ENCODE results near the gene PODXL.

PODXL gene

DNA sequence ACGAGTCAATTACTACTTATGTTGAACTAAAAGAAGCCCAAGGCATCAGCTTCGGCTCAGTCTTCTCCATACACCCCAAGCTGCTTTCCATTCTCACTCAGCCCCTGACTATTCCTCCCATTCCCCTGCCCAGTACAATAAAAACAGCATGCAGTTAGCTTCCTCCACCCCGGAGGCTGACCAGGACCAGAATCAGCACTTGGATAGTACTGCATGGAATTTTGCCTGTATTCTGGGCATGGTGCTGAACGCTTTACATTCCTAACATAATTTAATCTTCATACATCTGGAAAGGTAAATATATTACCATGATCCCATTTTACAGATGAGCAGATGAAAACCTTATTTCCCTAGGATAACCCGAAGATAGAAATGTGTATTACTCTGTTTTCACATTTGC lies 7.5 kb upstream of the PODXL start:
- no peak for DNase-seq

DNA sequence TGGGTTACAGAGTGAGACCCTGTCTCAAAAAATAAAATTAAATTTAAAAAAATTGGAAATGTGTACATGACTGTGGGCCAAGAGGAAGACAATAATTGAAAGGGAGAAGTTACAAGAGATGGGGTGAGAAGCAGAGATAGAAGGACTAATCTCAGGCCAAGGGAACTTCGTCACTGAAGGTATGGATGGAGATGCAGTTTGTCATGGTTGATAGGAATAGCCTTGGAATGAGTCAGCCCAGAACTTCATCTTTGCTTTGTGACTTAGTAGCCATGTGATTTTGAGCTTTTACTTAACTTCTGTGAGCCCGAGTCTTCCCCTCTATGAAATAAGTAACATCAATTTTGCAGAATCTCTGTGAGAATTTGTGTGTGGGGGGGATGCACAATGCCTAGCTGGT lies 6.5 kb upstream of the PODXL start:
- DNase-seq: no peak

DNA sequence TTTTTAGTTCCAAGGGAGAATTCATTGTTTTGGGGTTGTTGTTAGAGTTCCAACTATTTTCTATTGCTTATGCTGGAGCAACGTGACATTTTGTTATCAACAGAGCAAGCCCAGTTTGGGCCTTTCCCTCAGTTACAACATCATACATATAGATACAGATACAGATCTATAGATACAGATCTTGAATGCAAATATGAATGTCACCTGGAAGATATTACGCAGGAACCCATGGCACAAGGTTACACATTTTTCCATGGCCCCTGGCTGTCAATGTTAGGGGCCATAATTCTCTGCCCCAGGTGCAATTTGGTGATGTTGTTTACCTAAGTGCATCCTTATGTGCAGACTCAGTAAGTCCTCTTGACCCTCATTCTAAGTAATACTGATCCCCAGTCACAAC lies 3.6 kb upstream of the PODXL start:
- DNase-seq: no peak

DNA sequence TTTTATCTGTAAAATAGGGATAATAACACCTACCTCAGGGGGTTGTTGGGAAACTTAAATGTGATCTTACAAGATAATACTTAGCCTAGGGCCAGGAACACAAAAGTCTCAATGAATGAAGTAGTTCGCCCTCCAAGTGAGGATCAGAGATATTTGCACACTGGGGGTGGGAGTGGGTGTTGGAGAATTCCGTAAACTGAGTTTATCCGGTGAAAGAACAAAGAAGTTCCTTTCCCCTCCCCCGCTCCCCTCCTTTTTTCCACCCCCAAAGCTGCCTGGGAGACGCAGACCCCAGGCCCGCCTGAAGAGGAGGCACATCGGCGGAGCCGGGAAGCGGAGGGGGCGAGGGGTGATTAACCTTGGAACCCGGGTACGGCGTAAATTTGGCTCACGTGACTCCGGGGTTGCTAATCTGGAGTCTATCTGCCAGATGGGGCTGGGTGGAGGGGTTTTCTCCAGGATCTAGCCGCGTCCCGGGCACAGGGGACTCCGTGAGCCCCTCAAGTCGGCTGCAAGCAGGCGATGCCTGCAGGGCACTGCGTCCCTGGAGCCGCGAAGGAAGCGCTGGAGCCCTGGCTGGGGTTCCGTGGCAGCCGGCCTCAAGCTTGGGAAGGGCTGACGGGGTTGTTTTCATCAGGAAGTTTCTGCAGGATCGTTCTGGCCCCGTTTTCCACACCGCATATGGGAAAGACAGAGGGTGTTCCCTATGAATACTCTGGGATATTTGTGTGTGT lies 1.4 kb upstream of the PODXL start:
- no peak for DNase-seq

DNA sequence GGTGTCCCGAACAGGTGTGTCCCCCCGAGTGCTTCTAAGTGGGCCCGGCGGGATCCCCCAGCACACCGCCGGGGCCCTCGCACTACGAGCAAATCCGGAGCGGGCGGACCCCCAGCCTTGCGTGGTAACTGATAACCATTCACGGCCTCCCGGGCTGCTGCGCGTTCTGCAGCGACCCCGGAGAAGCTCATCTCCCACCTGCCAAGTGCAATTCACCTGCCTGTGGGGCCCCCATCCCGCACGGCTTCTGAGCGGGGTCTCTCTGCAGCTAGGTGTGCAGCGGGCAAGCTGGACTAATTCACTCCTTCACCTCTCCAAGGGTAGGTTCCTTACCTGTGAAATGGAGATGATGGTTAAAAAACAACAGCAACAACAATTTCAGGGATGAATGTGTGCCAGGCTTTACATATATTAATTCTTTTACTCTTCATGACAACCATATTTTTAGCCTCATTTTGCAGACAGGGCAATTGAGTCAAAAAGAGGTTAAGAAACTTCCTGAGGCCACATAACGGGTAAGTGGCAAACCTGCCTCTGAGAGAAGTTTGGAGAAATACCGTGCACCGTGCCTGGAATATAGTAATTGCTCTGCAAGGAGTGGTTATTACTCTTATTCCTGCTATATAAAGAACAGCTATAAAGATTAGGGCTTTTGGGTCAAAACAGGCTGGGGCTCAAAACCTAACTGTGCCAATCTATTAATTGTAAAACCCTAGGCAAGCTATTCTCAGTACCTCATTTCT lies 652 bp upstream of the PODXL start:
- no peak for DNase-seq

DNA sequence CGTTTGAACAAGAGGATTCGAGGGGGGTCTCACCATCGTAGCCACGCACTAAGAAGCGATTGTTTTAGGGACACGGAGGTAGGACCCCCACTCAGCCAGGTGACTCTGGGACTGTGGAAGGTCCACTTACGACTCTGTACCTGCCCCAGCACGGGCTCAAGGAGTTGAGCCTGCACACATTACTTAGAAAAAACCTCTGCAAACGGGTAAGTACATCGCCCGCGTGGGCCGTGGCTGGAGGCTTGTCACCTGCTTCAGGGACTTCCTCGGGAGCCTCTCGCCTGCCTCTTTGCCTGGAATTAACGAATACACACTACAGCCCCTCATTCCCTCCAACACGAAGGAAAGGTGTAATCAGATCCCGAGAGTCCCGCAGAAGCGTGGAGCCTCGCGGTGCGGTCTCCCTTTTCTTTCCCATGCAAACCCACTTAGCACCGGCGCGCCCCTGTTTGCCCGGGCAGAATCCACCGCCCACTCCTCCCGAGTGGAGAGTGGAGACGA lies 826 bp downstream of the PODXL start:
- DNase-seq: no peak

DNA sequence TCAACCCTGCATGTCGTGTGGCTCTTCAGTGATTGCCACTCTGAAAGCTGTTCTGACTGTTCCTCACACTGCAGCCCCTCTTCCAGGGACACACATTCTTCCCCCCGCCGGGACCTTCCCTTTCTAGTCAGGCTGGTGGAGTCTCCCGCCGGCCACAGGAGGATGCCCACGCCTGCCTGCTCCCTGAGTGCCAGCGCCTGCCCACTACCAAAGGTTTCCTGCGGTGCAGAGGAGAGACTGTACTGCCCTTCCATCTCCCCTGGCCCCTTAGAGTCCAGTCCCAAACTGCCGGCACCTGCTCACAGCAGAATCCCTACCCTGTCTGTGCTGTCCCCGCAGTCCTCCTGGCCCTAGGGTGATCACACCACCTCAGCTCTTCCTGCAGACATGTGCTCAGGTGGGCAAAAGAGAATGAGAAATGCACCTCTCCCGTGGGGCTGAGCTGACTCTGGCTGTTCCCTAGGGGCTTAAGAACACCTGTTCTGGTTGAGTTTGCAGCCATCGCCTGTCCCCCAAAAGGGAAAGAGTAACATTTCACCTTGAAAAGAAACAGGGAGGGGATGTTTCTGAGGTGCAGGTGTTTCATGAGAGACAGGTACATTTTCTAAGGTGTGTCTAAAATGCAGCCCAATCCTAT lies 1.4 kb downstream of the PODXL start:
- no peak for DNase-seq

DNA sequence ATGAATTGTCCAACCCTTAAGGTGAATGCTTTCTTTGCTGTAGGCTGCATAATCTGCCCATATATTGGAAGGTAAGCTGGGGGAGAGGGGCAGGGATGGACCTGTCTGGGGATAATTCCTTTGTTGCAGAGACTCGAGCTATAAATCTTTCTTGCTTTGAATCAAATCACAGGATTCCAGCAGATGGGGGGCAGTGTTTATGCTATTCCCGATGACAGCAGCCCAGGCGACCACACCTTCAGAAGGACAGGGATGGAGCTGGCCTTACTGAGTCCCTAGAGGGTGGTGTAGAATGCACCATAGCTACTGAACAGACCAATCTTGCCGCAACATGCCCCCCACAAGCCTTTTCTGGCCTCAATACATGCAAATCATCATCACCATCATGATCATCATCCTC lies 2.5 kb downstream of the PODXL start:
- no peak for DNase-seq

DNA sequence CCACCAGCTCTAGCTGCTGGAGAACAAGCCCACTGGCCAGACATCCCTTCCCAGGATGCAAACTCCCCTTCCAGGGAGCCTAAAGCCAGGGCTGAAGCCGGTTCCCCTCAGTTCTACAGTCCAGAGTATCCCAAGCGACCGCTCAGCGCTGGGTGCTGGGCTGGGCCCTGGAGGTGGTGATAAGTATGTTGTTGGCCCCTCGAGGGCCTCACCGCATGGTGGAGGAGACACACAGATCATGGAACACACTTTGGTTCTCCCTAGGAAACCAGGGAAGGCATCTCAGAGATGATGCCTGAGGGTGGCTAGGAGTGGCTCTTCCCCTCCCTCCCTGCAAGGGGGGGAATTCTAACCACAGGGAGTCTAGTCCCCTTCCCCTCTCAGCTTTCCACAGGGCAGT lies 4.4 kb downstream of the PODXL start:
- no peak for DNase-seq

DNA sequence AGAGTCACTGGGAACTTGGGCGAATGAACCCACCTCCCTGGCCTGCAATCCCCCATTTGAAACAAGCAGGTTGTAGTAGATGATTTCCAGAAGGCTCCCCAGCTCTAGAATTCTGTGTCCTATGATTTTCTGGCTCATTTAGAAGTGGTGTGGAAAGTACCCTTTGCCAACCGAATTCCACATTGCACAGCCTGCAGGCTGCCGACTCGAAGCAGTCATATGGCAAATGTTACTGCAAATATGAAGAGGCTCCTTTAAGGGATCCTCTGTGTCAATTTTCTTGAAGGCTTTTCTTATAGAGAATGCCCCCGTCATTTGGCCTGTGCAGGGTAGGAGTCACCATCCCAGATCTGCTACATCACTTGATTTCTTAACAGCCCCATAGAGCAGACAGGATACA lies 5.6 kb downstream of the PODXL start:
- DNase-seq: no peak

DNA sequence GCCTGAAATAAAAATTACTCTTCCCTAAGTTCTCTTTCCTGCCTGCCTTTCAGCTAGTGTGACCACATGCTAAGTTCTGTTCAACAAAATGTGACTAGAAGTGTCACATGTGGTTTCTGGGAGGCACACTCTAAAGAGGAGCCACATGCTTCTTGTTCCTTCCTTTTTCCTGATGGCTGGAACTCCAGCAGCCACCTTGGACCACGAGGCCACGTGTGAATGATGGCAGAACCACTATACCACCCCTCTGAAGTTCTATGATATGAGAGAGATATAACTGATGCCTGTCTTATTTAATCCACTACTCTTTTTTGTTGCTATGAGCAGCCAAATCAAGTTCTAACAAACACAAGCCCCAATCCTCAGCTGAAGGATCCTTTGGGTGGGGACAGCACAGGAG lies 8.1 kb downstream of the PODXL start:
- DNase-seq: no peak

DNA sequence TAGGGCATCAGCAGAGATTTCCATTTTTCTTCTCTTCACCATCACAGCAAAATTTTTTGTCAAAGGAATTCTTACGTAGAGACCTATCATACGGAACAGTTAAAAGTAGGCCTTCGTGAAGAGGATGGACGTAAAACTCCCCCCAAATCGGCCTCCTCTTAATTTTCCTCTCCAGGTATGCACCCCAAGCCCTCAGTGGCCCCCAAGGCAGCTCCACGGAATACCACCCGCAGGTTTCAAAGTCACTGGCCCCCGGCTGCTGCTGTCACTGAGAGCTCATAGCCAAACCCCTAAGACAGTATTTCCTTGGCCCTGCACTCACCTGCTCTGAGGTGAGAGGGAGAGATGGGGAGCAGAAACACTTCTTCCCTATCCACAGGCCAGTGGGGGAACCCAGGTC lies 8.8 kb downstream of the PODXL start:
- no peak for DNase-seq

DNA sequence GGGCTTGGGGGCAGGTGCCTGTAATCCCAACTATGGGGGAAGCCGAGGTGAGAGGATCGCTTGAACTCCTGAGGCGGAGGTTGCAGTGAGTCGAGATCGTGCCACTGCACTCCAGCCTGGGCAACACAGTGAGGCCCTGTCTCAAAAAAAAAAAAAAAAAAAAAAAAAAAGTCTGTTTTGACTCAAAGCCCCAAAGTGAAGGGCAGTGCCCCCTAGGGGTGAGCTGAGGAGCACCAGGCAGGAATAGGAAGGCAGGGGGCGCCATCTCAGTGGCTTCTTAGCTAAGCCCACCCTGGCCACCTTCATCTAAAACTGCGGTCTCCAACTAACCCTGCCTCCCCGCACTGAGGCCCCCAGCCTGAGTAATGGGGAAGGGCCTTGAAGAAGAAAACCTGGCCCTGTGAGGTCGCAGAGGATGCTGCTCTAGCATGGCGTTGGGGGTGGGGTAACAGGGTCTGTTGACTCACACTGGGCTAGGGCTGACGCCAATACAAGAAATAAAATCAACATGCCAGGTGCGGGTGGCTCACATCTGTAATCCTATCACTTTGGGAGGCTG lies 9.8 kb downstream of the PODXL start:
- peak; percentile 17 for DNase-seq

DNA sequence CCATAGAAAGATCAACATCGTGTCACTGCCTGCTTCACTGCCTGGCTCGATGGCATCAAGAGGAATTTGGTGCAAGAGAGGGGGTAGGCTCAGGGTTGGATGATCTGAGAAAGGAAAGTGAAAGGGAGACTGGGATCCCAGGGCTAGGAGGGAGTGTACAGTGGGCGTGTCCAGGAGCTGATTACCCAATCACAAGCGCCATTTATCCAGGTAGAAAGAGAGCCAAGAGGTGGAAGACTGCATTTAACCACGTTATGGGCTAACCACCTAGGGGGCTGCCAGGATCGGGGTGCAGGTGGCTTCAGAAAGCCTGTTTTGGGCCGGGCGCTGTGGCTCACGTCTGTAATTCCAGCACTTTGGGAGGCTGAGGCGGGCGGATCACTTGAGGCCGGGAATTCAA lies 10.3 kb downstream of the PODXL start:
- DNase-seq: no peak

DNA sequence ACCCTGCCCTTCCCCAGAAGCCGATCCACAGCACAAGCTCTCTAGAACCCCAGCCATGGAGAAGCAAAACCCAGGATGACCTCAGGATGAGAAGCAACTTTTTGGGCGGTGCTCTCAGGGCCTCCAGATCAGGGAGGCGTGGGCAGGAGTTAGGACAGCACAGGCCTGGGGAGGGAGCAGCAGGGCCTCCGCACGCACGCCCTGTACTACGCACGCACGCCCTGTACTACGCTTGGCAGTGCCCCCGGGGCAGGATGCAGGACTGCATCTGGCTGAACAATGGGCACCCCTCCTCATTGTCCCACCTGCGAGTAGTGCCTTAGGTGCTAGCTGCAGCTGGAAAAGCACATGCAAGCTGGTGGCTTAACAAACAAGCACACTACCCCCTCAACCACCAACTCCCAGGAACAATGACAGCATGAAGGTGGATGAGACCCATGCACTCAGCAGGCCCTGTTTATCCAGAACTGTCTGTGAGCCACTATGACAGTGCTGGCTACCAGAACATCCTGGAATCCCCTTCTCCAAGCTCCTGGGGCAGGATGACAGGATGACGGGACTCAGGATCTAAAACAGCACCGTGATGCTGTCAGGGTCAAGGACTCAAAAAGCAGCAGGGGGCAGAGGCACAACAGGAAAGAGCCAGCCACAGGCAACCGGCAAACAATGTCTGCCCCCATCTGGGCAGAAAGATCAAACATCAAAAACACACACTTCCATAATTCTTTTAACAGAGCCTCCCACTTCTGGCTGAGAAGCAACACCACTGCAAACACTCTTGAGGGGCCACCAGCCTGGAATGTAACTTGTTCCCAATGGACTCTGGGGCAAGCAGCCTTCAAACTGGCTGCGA lies 11.8 kb downstream of the PODXL start:
- DNase-seq: no peak

DNA sequence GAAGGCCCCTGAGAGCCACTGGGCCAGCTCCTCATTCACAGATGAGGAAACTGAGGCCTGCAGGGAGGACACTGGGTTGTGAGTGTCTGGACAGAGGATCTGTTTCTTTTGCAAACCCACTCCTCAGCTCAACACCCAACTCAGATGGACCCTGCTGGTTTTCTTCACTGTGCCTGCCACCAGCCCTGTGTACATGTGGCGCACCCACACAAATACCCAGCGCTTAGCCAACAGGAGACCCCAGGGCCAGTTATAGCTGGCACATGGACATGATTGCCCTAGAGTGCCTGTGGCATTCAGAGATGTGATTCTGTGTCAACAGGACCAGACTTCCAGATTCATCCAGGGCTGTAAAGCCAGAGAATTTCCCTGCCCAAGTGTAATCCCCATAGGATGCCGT lies 12.4 kb downstream of the PODXL start:
- no peak for DNase-seq

DNA sequence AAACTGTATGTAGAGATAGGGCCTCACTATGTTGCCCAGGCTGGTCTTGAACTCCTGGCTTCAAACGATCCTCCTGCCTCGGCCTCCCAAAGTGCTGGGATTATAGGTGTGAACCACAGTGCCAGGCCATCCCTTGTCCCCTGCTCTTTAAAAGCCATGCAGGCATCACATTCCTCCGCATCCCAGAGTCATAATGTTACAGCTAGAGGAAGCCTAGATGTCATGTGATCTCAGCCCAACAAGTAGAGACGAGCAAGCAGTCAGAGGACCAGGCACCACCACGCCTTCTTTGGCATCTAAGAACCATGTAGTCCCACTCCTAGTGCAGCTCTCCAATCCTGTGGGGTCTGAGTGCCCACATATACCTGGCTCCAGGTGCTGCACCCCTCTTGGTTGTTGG lies 13.1 kb downstream of the PODXL start:
- DNase-seq: no peak

DNA sequence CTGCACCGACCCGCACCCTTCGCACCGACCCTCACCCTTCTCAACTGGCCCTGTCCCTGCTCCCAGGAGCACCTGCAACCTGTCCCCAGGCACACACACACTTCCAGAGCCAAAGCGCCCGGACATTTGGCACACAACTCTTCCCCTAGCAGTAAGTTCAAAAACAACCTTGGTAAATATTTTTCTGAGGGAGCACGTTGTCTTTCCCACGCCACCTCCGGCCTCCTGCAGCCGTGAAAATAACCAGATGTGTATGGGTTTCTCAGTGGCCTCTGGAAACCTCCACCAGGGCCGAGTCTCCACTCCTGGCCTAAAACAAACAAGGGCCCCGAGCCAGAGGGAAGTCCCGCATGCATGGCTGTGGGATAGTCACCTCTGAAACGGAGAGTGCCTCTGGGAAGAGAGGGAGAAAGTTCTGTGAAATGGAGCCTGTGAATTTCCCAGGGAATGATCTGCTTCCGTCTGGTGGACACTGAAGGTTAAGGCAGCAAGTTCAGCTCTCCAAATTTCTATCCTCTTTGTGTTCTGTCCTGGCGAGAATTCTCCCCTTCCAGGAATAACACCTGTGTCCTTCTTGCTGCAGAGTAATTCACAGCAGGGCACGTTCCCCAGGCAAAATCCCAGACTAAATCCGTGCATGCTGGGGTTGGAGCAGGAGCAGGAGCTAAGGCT lies 15.8 kb downstream of the PODXL start:
- no peak for DNase-seq

DNA sequence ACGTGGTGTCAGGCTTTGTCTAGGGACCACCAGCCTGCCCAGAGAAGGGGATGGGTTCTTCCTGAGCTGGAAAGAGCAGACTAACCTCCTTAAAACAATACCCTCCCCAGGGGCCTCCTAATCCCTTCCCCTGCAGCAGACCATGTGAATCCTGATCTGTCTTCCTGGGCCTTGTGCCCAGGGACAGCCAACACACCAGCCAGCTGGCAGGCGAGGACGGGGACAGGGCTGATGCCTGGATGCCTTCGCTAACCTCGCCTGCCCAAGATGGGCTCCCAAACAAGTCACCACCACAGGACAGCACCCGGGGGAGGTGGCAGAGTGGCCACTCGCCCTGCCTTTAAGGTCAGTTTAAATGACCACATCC lies 17.6 kb downstream of the PODXL start:
- no peak for DNase-seq

DNA sequence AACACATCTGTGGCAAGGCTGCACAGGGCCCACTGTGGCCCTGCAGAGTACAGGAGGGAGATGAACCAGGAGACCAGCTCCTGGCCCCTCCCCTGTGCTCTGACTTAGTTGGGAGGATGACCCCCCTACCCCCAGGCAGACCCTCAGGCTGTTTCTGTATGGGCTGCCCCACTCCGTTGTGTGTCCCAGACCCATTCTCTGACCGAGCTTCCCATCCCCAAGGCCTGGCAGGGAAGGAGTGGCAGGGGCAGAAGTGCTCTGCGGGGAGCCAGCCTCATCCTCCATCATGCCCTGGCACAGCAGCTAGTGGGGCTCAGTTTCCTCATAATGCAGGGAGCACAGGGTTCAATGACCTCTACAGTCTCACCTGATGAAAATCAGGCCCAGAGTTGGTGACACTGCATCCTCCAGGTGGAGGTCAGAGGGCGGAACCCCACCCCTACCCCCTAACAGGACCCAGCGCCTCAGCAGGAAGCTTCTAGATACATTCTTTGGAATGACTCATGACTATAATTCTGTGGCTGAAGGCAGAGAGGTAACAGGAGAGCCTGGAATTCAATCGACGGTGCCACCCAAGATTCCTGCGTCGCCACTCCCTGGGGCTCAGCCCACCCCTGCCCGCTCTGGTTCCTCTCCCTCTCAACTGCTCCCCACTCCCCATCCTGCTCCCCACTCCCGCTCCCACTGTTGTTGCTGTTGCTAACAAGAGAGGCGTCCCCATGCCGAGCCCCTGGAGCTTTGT lies 18.2 kb downstream of the PODXL start:
- DNase-seq: no peak

DNA sequence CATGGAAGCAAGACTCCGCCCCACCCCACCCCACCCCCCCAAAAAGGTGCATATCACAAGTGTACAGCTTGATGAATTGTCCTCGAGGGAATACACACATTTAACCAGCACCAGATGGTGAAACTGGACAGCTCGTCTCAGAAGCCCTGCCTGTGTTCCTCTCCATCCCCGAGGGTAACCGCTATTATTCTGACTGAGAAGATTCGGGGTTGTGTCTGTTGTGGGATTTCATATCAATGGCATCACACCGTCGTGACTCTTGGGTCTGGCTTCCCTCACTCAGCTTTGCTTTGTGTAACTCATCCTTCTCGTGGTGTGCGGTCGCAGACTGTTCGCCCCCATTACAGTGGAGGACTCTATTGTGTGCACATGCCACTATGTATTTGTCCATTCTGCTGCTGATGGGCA lies 18.9 kb downstream of the PODXL start:
- no peak for DNase-seq

All from CD4-positive, alpha-beta T cell treated with Interferon gamma for 1 hour (primary cell).